GM21423 (cell line): ENCODE results near the gene CUX1.
"Not testable (repeated sequence)": the region's sequence is repeated elsewhere in the genome, so short reads cannot be mapped to it uniquely, and the experiment has no call there.

Source experiments
- ATAC-seq: cut with Tn5 transposase; IDR thresholded peaks from one replicate; pipeline ENCODE4 v1.9.1; 2021; ENCODE audit warnings: mild to moderate bottlenecking, moderate library complexity; ENCODE audit not compliant: unreplicated experiment

The CUX1 gene

DNA sequence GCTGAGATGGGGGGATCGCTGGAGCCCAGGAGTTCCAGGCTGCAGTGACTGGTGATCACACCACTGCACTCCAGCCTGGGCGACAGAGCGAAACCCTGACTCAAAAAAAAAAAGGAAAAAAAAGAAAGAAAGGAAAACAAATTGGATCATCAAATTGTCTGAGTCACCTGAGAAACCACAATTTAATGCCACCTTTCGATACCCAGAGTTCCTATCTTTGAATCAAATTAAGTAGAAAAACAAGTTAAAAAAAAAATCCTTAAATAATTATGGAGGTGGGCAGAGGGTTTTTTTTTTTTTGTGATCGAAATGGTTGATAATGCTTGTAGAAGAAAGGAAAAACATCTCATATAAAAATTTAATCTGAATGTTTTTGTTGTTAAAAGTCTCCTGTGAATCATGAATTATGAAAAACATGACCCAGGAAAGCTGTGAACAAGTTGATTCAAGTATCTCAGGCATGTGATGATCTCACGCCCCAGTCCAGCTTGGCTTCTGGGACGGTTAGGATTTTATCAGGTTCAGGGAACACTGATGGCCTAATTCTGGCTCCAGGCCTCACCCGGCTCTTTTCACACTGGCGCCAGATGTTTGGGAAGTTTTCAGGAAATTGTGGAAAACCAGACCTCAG is 25.3 kb upstream of the CUX1 start:
- ATAC-seq, result no peak

DNA sequence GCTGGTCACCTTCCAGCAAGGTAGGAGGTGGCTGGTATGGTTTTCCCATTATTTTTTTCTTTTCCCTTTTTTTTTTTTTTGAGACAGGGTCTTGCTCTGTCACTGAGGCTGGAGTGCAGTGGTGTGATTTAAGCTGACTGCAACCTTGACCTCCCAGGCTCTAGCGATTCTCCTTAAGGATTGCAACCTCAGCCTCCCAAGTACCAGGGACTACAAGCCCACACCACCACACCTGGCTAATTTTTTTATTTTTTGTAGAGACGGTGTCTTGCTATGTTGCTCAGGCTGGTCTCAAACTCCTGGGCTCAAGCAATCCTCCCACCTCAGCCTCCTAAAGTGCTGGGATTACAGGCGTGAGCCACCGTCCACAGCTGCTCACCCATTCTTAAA is 24.7 kb upstream of the CUX1 start:
- not testable (repeated sequence) for ATAC-seq

DNA sequence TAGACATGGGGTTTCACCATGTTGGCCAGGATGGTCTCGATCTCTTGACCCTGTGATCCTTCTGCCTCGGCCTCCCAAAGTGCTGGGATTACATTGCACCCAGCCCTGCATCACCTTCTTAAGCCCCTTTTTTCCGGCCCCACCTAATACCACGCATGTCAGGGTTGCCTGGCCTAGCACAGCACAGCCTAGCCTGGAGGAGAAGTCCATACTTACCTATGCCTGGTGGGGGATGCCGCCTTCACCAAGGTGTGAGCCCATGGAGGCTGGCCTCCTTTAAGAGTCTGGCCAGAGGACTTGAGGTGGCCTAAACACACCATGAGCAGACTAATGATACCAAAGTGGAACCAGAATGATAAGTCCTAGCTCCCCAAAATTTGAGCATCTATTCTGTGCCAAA is 22.0 kb upstream of the CUX1 start:
- ATAC-seq, result no peak

DNA sequence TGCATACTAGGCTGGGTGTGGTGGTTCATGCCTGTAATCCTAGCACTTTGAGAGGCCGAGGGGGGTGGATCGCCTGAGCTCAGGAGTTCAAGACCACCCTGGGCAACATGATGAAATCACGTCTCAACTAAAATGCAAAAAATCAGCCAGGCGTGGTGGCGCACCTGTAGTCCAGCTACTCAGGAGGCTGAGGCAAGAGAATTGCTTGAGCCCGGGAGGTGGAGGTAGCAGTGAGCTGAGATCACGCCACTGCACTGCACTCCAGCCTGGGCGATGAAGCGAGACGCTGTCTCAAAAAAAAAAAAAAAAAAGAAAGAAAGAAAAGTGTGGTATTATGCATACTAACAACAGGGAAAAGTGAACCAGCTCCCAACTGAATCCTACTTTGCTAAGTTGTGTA is 19.3 kb upstream of the CUX1 start:
- ATAC-seq, result not testable (repeated sequence)

DNA sequence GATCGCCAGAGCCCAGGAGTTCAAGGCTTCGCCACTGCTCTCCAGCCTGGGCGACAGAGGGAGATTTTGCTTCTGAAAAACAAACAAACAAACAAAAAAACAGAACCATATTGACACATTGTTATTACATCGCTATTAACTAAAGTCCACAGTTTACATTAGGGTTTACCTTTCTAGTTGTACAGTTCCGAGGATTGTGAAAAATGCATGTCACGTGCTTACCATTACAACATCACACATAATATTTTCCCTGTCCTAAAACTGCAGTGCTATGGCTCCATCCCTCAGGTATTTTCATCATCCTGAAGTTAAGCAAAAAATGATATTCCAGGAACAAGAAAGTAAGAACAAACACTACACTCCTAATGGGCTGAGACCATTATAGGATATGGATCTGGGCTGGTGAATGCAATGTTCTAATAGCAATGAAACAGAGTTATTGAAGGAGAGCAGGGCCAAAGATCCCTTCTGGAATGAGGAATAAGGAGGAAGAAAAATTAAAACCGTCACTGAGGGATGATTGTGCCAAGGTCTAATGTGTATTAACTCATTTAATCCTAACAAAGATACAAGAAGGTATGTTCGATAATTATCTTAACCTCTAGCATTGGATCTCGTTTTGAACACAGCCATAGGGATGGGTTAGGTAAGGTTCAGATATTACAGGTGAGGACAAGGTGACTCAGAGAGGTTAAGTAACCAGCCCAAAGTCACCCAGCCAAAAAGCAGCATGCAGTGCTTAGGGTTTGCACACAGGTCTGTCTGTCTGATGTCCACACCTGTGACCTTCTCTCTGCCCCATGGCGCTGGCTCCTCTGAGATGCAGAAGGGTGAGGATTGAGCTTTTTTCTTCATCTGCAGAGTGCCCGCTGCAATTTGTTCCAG is 14.0 kb upstream of the CUX1 start:
- no peak for ATAC-seq

DNA sequence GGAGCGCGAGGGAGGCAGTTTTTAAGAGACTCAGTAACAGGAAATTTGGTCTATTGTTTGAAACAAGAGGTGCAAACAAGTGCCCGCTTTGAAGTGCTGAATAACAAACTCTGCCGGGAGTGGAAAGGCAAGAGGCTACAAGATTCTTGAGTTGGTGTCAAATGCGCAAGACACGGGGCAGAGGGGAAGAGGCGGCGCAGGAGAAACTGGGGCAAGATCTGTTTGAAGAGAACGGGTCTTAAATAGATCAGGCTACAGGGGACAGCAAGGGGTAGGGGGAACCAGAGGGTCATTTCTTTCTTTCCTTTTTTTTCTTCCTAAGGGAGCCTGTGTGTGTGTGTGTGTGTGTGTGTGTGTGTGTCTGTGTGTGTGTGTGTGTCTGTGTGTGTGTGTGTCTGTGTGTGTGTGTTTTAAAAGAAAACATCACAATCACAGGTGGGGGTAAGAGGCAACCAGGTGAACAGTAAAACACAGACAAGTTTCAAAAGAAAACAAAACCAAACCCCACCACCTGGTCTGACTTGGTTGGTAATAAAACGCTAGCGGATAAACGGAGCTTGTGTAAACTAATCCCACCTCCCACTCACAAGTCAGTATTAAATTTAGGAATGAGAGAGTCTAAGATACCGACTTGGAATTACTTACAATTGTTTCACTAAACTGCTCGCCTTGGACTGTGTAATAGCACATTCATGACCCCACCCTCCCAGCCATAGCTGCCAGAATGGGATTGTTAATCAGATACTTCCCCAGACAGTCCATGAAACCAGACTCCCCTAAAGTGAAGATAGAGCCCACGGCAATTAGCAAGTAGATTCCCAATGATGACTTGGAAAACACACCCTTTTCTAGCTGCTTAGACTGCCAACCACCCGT is 13.1 kb upstream of the CUX1 start:
- no peak for ATAC-seq

DNA sequence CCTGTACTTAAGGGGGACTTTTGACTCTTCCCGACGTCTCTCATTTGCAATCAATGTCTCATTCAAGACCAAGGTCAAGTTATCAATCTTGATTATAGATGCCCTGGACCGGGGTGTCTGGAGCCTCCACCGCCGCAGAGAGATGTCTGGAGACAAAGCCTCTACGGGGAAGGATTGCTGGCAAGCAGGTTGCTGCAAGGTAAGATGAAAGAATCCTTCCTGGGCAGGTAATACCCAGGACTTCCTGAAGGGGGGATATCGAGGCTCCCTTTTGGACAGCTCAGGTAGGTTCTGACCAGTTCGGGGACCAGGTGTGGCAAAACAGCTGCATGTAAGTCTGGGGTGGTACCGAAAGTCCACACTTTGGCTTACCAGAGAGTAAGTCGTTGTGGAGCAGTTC is 12.5 kb upstream of the CUX1 start:
- ATAC-seq, result no peak

DNA sequence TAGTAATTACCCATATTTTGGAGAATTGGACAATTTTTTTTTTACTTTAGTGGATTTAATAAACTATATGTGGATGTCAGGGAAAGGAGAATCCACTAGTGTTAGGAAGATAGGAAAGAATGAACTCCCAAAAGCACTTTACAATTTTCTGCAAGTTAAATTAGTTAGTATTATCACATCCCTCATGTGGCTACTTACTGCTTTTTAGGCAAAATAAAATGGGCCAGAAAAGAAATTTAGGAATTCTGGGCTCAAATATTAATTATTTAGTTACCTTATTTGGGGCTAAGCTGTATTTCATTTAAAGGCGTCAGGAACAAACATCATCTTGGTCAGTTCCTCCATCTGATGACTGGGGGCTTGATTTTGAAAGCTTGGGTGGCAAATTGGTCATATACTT is 4.8 kb upstream of the CUX1 start:
- no peak for ATAC-seq

DNA sequence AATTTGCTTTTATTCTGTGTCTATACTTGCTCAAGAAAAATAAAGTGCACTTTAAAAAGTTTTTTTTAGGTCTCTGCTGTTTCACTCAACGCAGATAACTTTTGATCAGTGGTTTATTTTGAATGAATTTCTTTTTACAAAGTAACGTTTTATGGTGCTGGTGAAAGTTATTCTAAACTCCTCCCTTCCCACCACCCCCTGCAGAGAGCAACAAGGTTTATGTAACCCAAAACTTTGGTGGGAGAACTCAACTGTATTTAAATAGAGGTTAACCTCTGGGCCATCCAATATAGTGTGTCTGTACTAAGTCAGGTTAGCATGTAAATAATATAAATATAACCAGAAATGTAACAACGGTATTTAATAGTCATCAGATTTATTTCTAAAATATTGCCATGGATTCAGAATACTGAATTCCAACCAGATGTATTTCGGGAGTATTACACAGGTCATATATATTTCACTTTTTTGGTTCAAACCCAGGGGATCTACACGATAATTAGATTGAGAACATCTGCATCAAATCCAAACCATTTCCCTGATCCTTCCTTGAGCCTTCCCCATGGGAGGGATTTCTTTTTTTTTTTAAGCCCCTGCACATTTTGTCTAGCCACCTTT is 3.9 kb upstream of the CUX1 start:
- ATAC-seq, result no peak

DNA sequence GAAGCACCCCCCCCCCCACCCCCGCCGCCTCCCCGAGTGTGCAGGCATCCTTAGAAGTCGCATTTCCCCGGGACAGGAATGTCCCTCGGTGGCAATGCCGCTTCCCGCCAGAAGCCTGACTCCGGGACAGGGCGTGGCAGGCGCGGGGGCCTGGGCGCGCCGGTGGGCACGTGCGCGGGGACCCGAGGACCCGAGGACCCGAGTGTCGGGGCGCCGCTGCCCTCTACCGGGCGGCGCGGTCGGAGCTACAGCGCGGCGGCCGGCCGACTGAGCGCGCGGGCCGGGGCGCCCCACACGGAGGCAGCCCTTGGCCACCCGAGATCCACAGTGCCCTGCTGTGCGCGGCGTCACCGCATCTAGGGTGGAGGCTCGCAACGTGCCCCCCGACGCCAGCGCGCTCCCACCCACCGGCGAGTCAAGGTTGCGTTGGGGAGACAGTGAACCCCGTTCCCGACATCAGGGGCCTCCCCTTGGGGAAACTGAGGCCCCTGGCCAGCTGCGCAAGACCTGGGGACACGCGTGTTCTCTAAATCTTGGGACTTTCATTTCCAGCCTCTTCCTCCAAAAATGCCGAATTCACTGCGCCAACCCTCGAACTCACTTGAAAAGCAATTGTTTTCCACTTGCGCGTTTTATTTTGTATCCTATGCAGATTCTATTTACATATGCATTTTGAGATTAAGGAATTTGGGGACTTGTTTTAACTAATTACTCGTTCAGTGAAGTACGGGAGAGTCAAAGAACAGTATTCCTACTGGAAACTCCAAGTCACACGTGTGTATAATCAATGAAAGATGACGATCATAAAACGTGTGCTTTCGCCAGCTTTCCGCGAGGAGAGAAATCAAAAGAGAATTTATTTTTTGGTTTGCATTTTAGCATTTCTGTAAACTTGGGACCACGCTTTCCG is 3.1 kb upstream of the CUX1 start:
- ATAC-seq, result peak; percentile 36

DNA sequence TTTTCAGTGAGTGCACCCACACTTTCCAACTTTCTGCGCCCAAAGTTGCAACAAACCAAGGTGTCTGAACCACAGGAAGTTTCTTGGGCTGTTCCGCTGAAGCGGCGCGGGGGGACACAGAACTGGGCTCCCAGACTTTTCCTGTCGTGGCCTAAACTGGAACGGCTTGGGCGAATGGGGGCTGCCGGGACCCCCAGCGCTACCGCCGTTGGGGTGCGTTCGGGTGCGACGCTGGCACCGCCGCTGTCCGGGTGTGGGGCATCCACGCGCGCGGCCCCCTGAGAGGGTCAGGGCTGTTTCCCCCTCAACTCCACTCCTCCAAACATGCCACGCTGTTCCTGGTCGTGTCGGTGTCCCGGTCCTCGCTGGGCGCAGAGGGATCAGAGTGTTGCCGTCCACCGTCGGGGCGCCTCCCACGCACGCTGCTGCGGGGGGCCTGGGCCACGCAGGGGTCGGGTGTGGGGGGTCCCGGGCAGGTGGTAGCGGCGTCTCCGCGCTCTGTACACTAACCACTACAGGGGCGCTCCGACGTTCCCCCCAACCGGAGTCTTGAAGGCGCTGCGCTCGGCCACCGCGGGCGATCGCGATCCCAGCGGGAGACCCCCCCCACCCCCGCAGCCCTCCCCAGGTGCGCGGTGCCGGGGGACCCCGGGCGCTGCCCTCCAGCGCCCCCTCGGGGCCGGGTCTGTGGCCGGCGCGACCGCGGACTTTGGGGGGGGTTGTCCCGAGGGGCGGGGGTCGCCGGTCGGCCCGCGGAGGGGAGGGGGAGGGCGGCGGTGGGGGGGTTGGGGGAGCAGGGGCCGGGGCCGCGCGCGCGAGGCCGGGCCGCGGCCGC is 2.2 kb upstream of the CUX1 start:
- ATAC-seq, result peak; percentile 26

DNA sequence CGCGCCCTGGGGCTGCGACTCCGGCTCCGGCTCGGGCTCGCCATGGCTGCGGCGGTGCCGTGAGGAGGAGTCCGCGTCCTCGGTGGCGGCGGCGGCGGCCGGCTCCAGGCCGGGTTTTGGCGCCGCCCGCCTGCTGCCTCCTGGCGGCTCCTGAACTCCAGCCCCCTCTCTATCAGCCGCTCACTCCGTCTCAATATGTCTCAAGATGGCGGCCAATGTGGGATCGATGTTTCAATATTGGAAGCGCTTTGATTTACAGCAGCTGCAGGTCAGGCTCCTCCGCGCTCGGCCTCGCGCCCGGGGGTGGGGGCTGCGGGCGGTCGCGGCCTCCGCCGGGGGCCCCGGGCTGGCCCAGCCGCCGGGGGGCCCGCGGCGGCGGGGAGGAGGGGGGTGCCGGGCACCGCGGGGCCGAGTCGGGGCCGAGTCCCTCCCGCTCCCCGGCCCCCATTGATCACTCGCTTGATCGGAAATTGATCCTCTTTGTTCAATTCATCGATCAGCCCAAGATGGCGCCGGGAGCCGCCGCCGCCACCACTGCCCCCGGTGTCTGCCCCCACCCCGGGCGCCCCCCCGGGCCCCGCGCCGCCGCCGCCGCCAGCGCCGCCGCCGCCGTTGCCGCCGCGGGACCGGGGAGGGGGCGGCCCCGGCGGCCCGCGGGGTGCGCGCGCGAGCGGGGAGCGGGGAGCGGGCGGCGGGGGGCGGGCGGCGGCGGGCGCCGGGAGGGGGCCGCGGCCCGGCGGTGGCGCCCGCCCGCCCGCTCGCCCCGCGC is 1.4 kb upstream of the CUX1 start:
- ATAC-seq, result peak; percentile 56

DNA sequence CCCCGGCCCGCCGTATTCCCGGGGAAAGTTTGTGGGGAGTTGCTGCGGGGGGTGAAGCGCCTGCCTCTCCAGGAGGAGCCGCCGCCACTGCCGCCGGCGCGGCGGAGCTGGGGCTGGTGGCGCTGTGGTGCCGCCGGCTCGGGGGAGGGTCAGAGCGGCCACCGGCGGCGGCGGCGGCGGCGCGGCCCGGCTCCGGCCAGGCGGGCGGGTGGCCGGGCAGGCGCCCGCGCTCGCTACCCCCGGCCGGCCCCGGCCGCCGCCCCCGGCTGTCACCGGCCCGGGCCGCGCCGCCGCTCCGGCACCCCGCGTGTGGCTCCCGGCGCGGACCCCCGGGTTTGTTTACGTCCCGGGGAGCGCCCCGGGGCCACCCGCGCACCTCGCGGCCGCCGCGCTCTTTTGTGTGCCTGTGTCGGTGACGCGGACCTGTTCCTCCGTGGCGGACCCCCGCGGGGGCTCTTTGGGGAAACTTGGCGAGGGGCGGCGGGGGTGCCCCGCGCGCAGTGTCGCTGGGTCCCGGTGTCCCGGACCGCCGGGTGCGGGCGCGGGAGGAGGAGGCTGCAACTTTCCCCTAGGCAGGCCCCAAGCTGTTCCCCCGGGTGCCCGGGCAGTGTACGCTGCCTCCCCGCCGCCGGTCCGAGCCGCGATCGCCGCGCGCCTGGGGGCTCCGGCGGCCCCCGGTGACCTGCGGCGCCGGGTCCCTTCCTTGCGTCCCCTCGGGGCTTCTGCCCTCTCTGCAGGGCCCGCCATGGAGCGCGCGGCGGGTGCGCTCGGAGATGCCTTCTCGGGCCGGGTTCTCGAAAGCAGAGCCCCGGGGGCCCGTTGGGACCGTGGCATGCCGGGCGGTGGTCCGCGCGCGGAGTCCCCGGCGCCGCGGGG is 593 bp upstream of the CUX1 start:
- no peak for ATAC-seq

DNA sequence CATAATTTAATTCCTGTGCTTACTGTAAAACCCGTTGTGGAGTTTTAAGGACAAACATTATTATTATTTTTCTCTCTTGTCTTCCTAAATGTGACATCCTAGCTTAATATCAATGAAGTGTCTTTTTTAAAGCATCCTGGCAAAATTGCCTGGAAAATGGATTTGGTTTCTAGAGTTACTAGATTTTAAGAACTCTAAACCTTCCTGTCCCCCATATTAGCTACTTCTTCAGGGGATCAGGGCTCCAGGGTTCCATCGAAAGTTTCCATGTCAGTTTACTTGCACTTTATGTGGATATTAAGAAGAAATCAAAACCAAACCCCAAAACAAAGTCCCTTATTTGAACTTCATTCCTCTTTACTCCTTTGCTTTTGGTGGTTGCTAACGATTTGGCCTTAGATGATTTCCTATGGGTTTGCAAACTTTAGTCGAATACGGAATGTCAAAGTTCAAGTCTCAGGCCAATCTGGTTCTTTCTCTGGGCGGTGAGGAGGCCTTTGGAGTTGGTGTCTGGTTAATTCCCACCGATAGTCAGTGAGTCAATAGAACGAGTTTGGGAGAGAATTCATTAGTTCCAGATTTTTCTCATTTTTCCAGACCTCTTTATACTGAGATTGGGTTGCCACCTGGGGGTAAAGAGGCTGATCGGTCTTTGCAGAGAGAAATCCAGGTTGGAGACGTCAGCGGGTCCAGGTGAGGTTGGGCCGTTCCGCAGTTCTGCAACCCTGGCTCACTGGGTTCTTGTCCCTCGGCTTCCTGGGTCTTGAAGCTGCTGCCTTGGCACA is 1.1 kb downstream of the CUX1 start:
- ATAC-seq, result no peak

DNA sequence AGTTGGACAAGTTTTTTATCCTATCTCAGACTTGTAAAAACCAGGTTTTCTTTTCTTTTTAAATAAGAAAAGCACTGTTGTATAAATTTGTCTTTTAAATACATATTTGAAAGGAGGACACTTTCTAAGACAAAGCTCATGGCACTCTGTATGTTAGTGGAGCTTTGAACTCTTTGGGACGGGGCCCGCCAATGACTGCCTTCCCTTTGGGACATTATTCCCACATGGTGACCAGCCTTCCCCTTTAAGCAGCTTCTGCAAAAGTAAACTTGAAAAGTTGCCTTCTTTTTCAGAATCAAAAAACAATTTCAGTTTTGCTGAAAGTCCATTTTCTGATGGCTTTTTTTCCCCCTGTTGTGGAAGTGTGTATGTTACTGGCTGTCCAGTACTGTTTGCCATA is 1.8 kb downstream of the CUX1 start:
- ATAC-seq, result no peak

DNA sequence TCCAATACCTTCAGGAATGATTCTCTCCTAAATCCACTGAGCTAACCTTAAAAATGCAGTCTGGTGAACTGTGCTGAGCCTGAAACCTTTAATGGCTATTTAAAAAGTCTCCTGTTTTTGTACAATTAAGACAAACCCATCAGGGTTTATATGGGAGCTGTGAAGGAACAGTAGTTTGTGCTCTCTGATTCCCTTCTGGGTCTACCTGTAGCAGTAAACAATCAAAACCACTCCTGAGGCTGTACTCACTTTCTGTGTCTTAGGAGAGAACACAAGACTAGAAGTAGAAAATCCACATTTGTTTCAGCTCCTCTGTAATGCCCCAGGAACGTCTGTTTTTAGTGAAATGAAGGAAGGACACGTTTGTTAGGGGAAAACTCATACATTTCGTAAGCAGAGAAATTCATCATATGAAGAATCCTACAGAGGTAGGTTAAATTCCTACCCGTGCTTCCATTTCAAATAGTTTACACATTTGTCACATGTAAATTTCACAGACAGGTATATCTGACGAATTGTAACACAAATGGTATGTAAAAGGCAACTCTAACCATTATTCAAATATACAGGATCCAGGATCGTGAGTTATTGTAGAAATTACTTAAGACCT is 2.6 kb downstream of the CUX1 start:
- no peak for ATAC-seq
